Transverse colon (tissue), 4 donors: ENCODE measurements around the gene ACTN4. TPM values are rescaled to one million over a fixed set of nuclear protein-coding genes. Genes with fewer than 3 reads are reported as not detected.
A peak's percentile ranks its signal among the peaks of the same experiment; 100 is the strongest.

ENCODE experiments used
- DNase-seq: peaks from one replicate; pipeline ENCODE4 v3.0.0-alpha.2; 2019
- H3K27ac ChIP-seq, 4 donors: fragments of 200-600 bp; sonication (generic); 2 replicates each; pipeline ENCODE4 v1.5.1; 2016 to 2018; ENCODE audit warnings: inconsistent platforms in 4 of 4
- H3K27me3 ChIP-seq: fragments of 200-600 bp; sonication (generic); 2 replicates; pipeline ENCODE4 v1.5.1; 2017; ENCODE audit warnings: inconsistent platforms
- H3K36me3 ChIP-seq, 4 donors: fragments of 200-600 bp; sonication (generic); 2 replicates each; pipeline ENCODE4 v1.5.1; 2017 to 2019; ENCODE audit warnings: inconsistent platforms in 4 of 4
- H3K4me1 ChIP-seq, 4 donors: fragments of 200-600 bp; sonication (generic); 2 replicates each; pipeline ENCODE4 v1.5.1; 2017 to 2020; ENCODE audit warnings: inconsistent platforms in 4 of 4
- H3K4me3 ChIP-seq, 4 donors: fragments of 200-600 bp; sonication (generic); 1 replicate in 1 of 4; 2 replicates in 3 of 4; pipeline versions ENCODE4 v1.5.1 to v1.6.1; 2017 to 2019; ENCODE audit warnings: inconsistent platforms in 4 of 4
- H3K9me3 ChIP-seq, 2 donors: fragments of 200-600 bp; sonication (generic); 2 replicates each; pipeline ENCODE4 v1.5.1; 2017 to 2019; ENCODE audit warnings: inconsistent platforms in 2 of 2
- CTCF ChIP-seq, 5 experiments: fragments of 200-600 bp in 3 of 5; fragments of 450-650 bp in 2 of 5; sonication (generic) in 3 of 5; IDR thresholded peaks; 1 replicate in 2 of 5; 2 replicates in 3 of 5; pipeline ENCODE4 v1.5.1; 2016 to 2017; ENCODE audit warnings: antibody characterized with exemption in 5 of 5, inconsistent platforms in 3 of 5, mild to moderate bottlenecking in 2 of 5, moderate library complexity in 1 of 5
- EP300 ChIP-seq: sonication (generic); formaldehyde crosslinking; IDR thresholded peaks from one replicate; pipeline ENCODE4 v1.6.1; 2017; ENCODE audit warnings: antibody characterized with exemption, low read depth
- POLR2A ChIP-seq: fragments of 450-650 bp; IDR thresholded peaks from one replicate; pipeline ENCODE4 v1.6.1; 2016; ENCODE audit warnings: antibody characterized with exemption, mild to moderate bottlenecking, moderate library complexity
- POLR2AphosphoS5 ChIP-seq, 3 donors: sonication (generic); formaldehyde crosslinking; IDR thresholded peaks; one replicate each; pipeline ENCODE4 v1.6.1; 2016; ENCODE audit warnings: antibody characterized with exemption in 3 of 3
- WGBS, 2 donors: methylation state at CpG; one replicate each; pipeline ENCODE4 v1.1.5; 2018; ENCODE audit warnings: low coverage in 1 of 2; 5-methylcytosine and 5-hydroxymethylcytosine counted together
- in situ Hi-C, 4 donors: fragments of 200-750 bp; cut with MboI; loops; one replicate each; pipeline versions ENCODE4 v1.15.0 to v1.15.1; 2017; ENCODE audit warnings: low sequenced_read_pairs in 3 of 4, low pct_ligation_motif_present in 1 of 4, low pct_unique_long_range_greater_than_20kb in 1 of 4
- intact Hi-C: fragments of 100-400 bp; cut with DNase I; formaldehyde crosslinking; loops from one replicate; pipeline ENCODE4 v1.15.1; 2023; ENCODE audit warnings: low total_unique reads
- total RNA-seq, 4 donors: library from RNA; depleted of rRNA; stranded (reverse); fragments of >200 nt; gene quantifications; one replicate each; pipeline ENCODE4 v1.1.0, GENCODE V29; 2016

The ACTN4 gene
- total RNA-seq, 4 donors from 2014 or later: 458 to 1,080 (median 723) TPM

DNA sequence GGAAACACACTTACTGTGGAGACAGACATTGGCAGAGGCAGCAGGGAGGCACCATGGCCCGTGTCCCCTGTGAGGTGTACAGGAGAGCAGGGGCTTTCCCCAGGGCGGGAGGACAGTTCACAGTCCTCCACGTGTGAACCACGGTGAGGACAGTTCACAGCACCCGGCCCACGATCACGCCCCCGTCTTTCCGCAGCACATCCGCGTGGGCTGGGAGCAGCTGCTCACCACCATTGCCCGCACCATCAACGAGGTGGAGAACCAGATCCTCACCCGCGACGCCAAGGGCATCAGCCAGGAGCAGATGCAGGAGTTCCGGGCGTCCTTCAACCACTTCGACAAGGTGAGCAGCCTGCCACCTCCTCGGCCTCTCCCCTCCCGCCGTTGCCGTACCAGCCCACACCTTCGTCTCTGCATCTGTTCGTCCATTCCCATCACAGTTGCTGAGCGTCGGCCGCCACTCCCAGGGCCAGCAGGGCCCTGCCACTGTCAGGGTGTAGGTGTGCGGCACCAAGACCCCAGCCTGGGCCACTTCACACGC lies 79.4 kb downstream of the ACTN4 start:
- Histone ChIP-seq H3K4me1 (peaks cover 4 to 29% (median 17%) of the 10 kb centered on the region in 4 donors), H3K9me3 (no peaks in the 10 kb centered on the region), H3K27me3 (no peaks in the 10 kb centered on the region), H3K4me3 (no peak overlapping the region), H3K36me3 (peaks cover 0 to 58% (median 32%) of the 10 kb centered on the region in 4 donors), H3K27ac (peak overlapping the region in 3 of 4 donors; percentile 6 to 71 (median 25))
- intact Hi-C loops (no loop called here), in situ Hi-C loops (no loop called here)
- no peak for TF ChIP-seq POLR2A
- peak in 1 of 3 donors; percentile 44 for TF ChIP-seq POLR2AphosphoS5 (IDR thresholded peaks at IDR 0.05)
- TF ChIP-seq EP300: no peak
- no peak for TF ChIP-seq CTCF (IDR thresholded peaks at IDR 0.05)
- WGBS, 2 donors: 85% methylated on average over 29 of the region's 30 CpGs; no CpG with 5 or more reads in 1 of the 2 donors
- DNase-seq: no peak

GRCh38 chr19:38727306-38727867 lies 79.9 kb downstream of the ACTN4 start:
- Histone ChIP-seq H3K9me3 (no peaks in the 10 kb centered on the region), H3K27ac (peak overlapping the region in 3 of 4 donors; percentile 19 to 71 (median 53)), H3K4me1 (peaks cover 4 to 34% (median 20%) of the 10 kb centered on the region in 4 donors), H3K36me3 (peaks cover 0 to 52% (median 29%) of the 10 kb centered on the region in 4 donors), H3K4me3 (no peak overlapping the region), H3K27me3 (no peaks in the 10 kb centered on the region)
- DNase-seq: no peak
- in situ Hi-C loops (no loop called here), intact Hi-C loops (no loop called here)
- WGBS, 2 donors: 90% methylated on average over 15 of the region's 17 CpGs; no CpG with 5 or more reads in 1 of the 2 donors
- TF ChIP-seq POLR2A: no peak
- no peak for TF ChIP-seq EP300
- no peak for TF ChIP-seq POLR2AphosphoS5 (IDR thresholded peaks at IDR 0.05)
- TF ChIP-seq CTCF (IDR thresholded peaks at IDR 0.05): no peak

GRCh38 chr19:38727868-38728660 lies 80.6 kb downstream of the ACTN4 start:
- peaks cover 0 to 45% (median 26%) of the 10 kb centered on the region in 4 donors for H3K36me3 ChIP-seq
- in situ Hi-C loops: no loop called here
- H3K27ac ChIP-seq: peak overlapping the region; percentile 59 to 84 (median 76)

More at GRCh38 chr19:38727868-38728660, 80.6 kb downstream of the ACTN4 start:
- Histone ChIP-seq H3K27me3 (no peaks in the 10 kb centered on the region), H3K4me1 (peaks cover 4 to 39% (median 22%) of the 10 kb centered on the region in 4 donors), H3K9me3 (no peaks in the 10 kb centered on the region), H3K4me3 (no peak overlapping the region)
- intact Hi-C loops: no loop called here
- 80 to 96% methylated on average over 5 to 33 of the region's 33 CpGs for WGBS, 2 donors
- TF ChIP-seq EP300: no peak
- TF ChIP-seq CTCF (IDR thresholded peaks at IDR 0.05): no peak
- no peak for TF ChIP-seq POLR2AphosphoS5 (IDR thresholded peaks at IDR 0.05)
- no peak for TF ChIP-seq POLR2A
- DNase-seq: no peak
